HepG2 (cell line): ENCODE data around the gene SAA2. TPM values are rescaled to one million over a fixed set of nuclear protein-coding genes. Genes with fewer than 3 reads are reported as not detected.
A peak's percentile ranks its signal among the peaks of the same experiment; 100 is the strongest.

Experiments
- FOSL1 ChIP-seq: sonication (generic); formaldehyde crosslinking; IDR thresholded peaks from 2 replicates; pipeline ENCODE4 v1.9.0; 2021; ENCODE audit warnings: missing genetic modification reagents, borderline replicate concordance
- JUNB ChIP-seq: sonication (generic); formaldehyde crosslinking; IDR thresholded peaks from 2 replicates; pipeline ENCODE4 v1.8.0; 2022; ENCODE audit warnings: missing genetic modification reagents, mild to moderate bottlenecking, borderline replicate concordance
- LCORL ChIP-seq, 2 experiments: fragments of 450-650 bp in 1 of 2; sonication (generic) in 1 of 2; formaldehyde crosslinking in 1 of 2; IDR thresholded peaks; 2 replicates each; pipeline versions ENCODE4 v1.5.0 to v1.6.1; 2017 to 2020; ENCODE audit warnings: antibody characterized with exemption in 1 of 2, missing genetic modification reagents in 1 of 2
- MBD4 ChIP-seq: IDR thresholded peaks from 2 replicates; pipeline ENCODE4 v1.6.1; 2012; ENCODE audit warnings: low read length, inconsistent platforms, borderline replicate concordance
- SOX13 ChIP-seq, 3 experiments: fragments of 450-650 bp in 1 of 3; sonication (generic) in 1 of 3; formaldehyde crosslinking in 1 of 3; IDR thresholded peaks in 2 of 3; conservative IDR thresholded peaks in 1 of 3; 2 replicates each; pipeline versions ENCODE4 v1.5.0 to v1.6.1; 2016 to 2020; ENCODE audit warnings: antibody characterized with exemption in 1 of 3, mild to moderate bottlenecking in 1 of 3, missing compliant biosample characterization in 1 of 3, missing genetic modification reagents in 1 of 3, moderate library complexity in 1 of 3
- SOX5 ChIP-seq: IDR thresholded peaks from 2 replicates; pipeline ENCODE4 v1.6.1; 2016; ENCODE audit warnings: borderline replicate concordance
- STAT5B ChIP-seq: sonication (generic); formaldehyde crosslinking; IDR thresholded peaks from 2 replicates; pipeline ENCODE4 v1.4.0; 2020; ENCODE audit warnings: missing genetic modification reagents
- ZFP1 ChIP-seq: IDR thresholded peaks from 2 replicates; pipeline ENCODE4 v1.6.1; 2016
- ZNF552 ChIP-seq: sonication (generic); formaldehyde crosslinking; IDR thresholded peaks from 2 replicates; pipeline ENCODE4 v1.9.0; 2022; ENCODE audit warnings: missing genetic modification reagents, mild to moderate bottlenecking, borderline replicate concordance
- polyA plus RNA-seq, 8 experiments: library from polyadenylated mRNA; depleted of rRNA in 3 of 8; stranded (reverse) in 7 of 8; unstranded in 1 of 8; fragments of >200 nt; fragmentation: Illumina TruSeq in 4 of 8; extraction: Trizol in 4 of 8; gene quantifications; 2 replicates each; pipeline versions ENCODE4 v1.2.1 to v1.2.3, GENCODE V29; 2011 to 2016; ENCODE audit warnings: low read depth in 4 of 8, missing spikeins in 1 of 8, mixed read lengths in 1 of 8; ENCODE audit not compliant: insufficient read depth in 1 of 8
- total RNA-seq, 5 experiments: library from RNA; depleted of rRNA; stranded (reverse); fragments of >200 nt; fragmentation: Illumina TruSeq; extraction: Trizol; gene quantifications; 2 replicates each; pipeline ENCODE4 v1.2.3, GENCODE V29; 2016; ENCODE audit warnings: low read depth in 1 of 5
- TF ChIP-seq, protein P1 (sequence below): sonication (generic); formaldehyde crosslinking; IDR thresholded peaks from 2 replicates; pipeline ENCODE4 v1.5.1; 2020; ENCODE audit warnings: mild to moderate bottlenecking, missing genetic modification reagents, borderline replicate concordance
- TF ChIP-seq, protein P2 (sequence below): sonication (generic); IDR thresholded peaks from 2 replicates; pipeline ENCODE4 v1.6.1; 2016; ENCODE audit warnings: low read depth, borderline replicate concordance
- TF ChIP-seq, protein P3 (sequence below), 2 experiments: fragments of 450-650 bp in 1 of 2; sonication (generic) in 1 of 2; formaldehyde crosslinking; IDR thresholded peaks; 2 replicates each; pipeline versions ENCODE4 v1.5.0 to v1.8.0; 2020 to 2022; ENCODE audit warnings: mild to moderate bottlenecking in 1 of 2, missing genetic modification reagents in 1 of 2
- TF ChIP-seq, protein P4 (sequence below): IDR thresholded peaks from 2 replicates; pipeline ENCODE4 v1.4.0; 2020; ENCODE audit warnings: mild to moderate bottlenecking, missing genetic modification reagents
- TF ChIP-seq, protein P5 (sequence below): sonication (generic); formaldehyde crosslinking; IDR thresholded peaks from 2 replicates; pipeline ENCODE4 v1.4.0; 2020; ENCODE audit warnings: missing genetic modification reagents

SAA2 gene
- total and polyA plus RNA-seq, 2 of the 13 experiments (the other 11 are each of a cell fraction or from before 2014, with no cell fraction given), result 0.27 TPM; not detected in 1

DNA sequence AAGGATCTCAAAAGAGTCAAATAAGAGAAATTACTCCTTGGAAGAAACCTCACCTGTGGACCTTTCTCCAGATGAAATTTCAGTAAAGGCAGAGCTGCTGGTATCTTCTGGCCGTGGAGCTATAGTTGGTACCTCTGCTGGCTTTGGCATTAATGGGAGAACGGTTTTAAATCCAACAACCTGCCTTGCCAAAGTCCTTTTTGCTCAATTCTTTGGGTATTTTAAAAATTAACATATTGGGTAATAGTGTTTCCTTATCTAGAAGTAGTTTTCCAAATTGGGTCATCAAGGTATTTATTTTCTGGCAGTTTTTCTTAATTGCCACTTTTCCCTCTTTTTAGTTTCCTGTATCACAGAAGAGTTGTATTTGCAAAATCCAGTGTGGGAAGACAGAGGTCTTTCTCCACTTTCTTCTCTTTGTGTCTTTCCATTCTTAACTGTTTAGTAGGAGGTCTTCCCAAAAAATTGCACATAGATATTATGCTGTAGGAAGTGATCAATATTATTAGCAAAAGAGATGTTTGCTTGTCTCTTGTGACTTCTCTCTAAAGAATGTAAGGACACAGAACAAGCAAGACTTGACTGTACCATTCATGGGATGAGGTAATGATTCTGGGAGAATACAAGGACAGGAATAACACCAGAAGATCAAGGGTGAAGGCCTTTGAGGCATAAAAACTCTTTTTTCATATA, 11.7 kb downstream of the SAA2 start, which contains the start of gene SAA4 (continued):
- TF ChIP-seq, protein P1, sequence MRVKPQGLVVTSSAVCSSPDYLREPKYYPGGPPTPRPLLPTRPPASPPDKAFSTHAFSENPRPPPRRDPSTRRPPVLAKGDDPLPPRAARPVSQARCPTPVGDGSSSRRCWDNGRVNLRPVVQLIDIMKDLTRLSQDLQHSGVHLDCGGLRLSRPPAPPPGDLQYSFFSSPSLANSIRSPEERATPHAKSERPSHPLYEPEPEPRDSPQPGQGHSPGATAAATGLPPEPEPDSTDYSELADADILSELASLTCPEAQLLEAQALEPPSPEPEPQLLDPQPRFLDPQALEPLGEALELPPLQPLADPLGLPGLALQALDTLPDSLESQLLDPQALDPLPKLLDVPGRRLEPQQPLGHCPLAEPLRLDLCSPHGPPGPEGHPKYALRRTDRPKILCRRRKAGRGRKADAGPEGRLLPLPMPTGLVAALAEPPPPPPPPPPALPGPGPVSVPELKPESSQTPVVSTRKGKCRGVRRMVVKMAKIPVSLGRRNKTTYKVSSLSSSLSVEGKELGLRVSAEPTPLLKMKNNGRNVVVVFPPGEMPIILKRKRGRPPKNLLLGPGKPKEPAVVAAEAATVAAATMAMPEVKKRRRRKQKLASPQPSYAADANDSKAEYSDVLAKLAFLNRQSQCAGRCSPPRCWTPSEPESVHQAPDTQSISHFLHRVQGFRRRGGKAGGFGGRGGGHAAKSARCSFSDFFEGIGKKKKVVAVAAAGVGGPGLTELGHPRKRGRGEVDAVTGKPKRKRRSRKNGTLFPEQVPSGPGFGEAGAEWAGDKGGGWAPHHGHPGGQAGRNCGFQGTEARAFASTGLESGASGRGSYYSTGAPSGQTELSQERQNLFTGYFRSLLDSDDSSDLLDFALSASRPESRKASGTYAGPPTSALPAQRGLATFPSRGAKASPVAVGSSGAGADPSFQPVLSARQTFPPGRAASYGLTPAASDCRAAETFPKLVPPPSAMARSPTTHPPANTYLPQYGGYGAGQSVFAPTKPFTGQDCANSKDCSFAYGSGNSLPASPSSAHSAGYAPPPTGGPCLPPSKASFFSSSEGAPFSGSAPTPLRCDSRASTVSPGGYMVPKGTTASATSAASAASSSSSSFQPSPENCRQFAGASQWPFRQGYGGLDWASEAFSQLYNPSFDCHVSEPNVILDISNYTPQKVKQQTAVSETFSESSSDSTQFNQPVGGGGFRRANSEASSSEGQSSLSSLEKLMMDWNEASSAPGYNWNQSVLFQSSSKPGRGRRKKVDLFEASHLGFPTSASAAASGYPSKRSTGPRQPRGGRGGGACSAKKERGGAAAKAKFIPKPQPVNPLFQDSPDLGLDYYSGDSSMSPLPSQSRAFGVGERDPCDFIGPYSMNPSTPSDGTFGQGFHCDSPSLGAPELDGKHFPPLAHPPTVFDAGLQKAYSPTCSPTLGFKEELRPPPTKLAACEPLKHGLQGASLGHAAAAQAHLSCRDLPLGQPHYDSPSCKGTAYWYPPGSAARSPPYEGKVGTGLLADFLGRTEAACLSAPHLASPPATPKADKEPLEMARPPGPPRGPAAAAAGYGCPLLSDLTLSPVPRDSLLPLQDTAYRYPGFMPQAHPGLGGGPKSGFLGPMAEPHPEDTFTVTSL (CRISPR knock-in tag), result peak; percentile 81; the same call in 1 of the 2 replicates
- peak; percentile 92 for TF ChIP-seq JUNB
- TF ChIP-seq SOX5 (CRISPR knock-in tag), result peak; percentile 71; the same call in 1 of the 2 replicates
- no peak for TF ChIP-seq ZNF552 (CRISPR knock-in tag)
- TF ChIP-seq MBD4, result peak; percentile 34; the same call in 1 of the 2 replicates
- peak; percentile 82; the same call in 1 of the 2 replicates for TF ChIP-seq FOSL1 (CRISPR knock-in tag)
- TF ChIP-seq ZFP1 (CRISPR knock-in tag), result 0 out of 2 replicates have a peak, but pooled peaks have one; percentile 21
- no peak for TF ChIP-seq SOX13 (IDR thresholded peaks at IDR 0.05)
- peak in 1 of 2 experiments; percentile 73; a peak in 2 of 4 replicates for TF ChIP-seq SOX13 (CRISPR knock-in tag; conservative IDR thresholded peaks at IDR 0.05 in 1 of 2, IDR thresholded peaks at IDR 0.05 in 1 of 2)
- TF ChIP-seq LCORL (IDR thresholded peaks at IDR 0.05), result peak; percentile 80
- peak; percentile 45; the same call in 1 of the 2 replicates for TF ChIP-seq LCORL (CRISPR knock-in tag; IDR thresholded peaks at IDR 0.05)
- TF ChIP-seq, protein P2, sequence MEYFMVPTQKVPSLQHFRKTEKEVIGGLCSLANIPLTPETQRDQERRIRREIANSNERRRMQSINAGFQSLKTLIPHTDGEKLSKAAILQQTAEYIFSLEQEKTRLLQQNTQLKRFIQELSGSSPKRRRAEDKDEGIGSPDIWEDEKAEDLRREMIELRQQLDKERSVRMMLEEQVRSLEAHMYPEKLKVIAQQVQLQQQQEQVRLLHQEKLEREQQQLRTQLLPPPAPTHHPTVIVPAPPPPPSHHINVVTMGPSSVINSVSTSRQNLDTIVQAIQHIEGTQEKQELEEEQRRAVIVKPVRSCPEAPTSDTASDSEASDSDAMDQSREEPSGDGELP, result no peak
- TF ChIP-seq, protein P3, sequence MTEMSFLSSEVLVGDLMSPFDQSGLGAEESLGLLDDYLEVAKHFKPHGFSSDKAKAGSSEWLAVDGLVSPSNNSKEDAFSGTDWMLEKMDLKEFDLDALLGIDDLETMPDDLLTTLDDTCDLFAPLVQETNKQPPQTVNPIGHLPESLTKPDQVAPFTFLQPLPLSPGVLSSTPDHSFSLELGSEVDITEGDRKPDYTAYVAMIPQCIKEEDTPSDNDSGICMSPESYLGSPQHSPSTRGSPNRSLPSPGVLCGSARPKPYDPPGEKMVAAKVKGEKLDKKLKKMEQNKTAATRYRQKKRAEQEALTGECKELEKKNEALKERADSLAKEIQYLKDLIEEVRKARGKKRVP (CRISPR knock-in tag; IDR thresholded peaks at IDR 0.05), result peak in 1 of 2 experiments; percentile 61; a peak in 2 of 4 replicates
- TF ChIP-seq STAT5B (CRISPR knock-in tag), result no peak
- TF ChIP-seq, protein P4, sequence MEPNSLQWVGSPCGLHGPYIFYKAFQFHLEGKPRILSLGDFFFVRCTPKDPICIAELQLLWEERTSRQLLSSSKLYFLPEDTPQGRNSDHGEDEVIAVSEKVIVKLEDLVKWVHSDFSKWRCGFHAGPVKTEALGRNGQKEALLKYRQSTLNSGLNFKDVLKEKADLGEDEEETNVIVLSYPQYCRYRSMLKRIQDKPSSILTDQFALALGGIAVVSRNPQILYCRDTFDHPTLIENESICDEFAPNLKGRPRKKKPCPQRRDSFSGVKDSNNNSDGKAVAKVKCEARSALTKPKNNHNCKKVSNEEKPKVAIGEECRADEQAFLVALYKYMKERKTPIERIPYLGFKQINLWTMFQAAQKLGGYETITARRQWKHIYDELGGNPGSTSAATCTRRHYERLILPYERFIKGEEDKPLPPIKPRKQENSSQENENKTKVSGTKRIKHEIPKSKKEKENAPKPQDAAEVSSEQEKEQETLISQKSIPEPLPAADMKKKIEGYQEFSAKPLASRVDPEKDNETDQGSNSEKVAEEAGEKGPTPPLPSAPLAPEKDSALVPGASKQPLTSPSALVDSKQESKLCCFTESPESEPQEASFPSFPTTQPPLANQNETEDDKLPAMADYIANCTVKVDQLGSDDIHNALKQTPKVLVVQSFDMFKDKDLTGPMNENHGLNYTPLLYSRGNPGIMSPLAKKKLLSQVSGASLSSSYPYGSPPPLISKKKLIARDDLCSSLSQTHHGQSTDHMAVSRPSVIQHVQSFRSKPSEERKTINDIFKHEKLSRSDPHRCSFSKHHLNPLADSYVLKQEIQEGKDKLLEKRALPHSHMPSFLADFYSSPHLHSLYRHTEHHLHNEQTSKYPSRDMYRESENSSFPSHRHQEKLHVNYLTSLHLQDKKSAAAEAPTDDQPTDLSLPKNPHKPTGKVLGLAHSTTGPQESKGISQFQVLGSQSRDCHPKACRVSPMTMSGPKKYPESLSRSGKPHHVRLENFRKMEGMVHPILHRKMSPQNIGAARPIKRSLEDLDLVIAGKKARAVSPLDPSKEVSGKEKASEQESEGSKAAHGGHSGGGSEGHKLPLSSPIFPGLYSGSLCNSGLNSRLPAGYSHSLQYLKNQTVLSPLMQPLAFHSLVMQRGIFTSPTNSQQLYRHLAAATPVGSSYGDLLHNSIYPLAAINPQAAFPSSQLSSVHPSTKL (CRISPR knock-in tag), result peak; percentile 90
- TF ChIP-seq, protein P5, sequence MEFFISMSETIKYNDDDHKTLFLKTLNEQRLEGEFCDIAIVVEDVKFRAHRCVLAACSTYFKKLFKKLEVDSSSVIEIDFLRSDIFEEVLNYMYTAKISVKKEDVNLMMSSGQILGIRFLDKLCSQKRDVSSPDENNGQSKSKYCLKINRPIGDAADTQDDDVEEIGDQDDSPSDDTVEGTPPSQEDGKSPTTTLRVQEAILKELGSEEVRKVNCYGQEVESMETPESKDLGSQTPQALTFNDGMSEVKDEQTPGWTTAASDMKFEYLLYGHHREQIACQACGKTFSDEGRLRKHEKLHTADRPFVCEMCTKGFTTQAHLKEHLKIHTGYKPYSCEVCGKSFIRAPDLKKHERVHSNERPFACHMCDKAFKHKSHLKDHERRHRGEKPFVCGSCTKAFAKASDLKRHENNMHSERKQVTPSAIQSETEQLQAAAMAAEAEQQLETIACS, result no peak
